ENCODE measurements around the gene GALNT2.

The GALNT2 gene

DNA sequence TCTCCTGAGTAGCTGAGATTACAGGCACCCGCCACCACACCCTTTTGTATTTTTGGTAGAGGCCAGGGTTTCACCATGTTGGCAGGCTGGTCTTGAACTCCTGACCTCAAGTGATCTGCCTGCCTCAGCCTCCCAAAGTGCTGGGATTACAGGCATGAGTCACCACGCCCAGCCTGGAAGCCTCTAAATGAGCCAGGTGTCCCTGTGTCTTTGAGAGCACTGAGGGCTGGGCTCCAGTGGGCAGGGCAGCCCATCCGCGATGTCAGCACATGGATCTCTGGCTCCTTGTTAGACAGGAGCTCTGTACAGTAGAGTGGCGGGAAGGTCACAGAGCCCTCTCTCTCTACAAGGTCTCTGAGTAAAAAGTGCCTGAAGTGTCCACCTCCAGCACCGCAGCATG lies 234.8 kb downstream of the GALNT2 start:
- Histone ChIP-seq H2AFZ (ENCODE audit: low read length) (no peak overlapping the region), H2BK120ac (ENCODE audit: low read depth, low read length) (no peak overlapping the region), H4K91ac (ENCODE audit: low read depth, low read length, poor library complexity) (no peak overlapping the region), H3K4ac (ENCODE audit: low read length) (no peak overlapping the region), H3K9ac (ENCODE audit: low read depth, low read length, poor library complexity) (no peak overlapping the region), H3K36me3 (replicated peaks in 1 of 2; ENCODE audit: control insufficient read depth in 2 of 2, insufficient read depth in 2 of 2, low read length in 2 of 2) (no peaks in the 10 kb centered on the region), H3K9me3 (replicated peaks in 1 of 2; ENCODE audit: control insufficient read depth in 2 of 2, insufficient read depth in 1 of 2, low read depth in 1 of 2, low read length in 2 of 2) (no peaks in the 10 kb centered on the region), H3K27me3 (ENCODE audit: control insufficient read depth in 3 of 3, insufficient read depth in 3 of 3, low read depth in 1 of 3, low read length in 3 of 3) (no peaks in the 10 kb centered on the region), H2BK12ac (ENCODE audit: low read length) (no peak overlapping the region), H4K8ac (ENCODE audit: low read depth, low read length) (no peak overlapping the region), H3K23ac (ENCODE audit: low read depth, low read length, poor library complexity) (no peak overlapping the region), H2BK5ac (ENCODE audit: low read length) (no peak overlapping the region), H3K27ac (replicated peaks; ENCODE audit: low read length) (no peak overlapping the region), H3K4me3 (ENCODE audit: low read length in 2 of 2) (no peak overlapping the region), H3K79me1 (ENCODE audit: low read depth, low read length) (no peaks in the 10 kb centered on the region), H3K4me1 (ENCODE audit: control insufficient read depth in 2 of 2, insufficient read depth in 1 of 2, low read depth in 1 of 2, low read length in 2 of 2) (peaks cover 2 to 5% of the 10 kb centered on the region in 2 donors), H3K18ac (ENCODE audit: low read length) (no peak overlapping the region), H3K14ac (ENCODE audit: low read length) (no peak overlapping the region), H2BK15ac (ENCODE audit: low read length) (no peak overlapping the region), H2AK5ac (ENCODE audit: low read depth, low read length) (no peak overlapping the region), H3K4me2 (ENCODE audit: insufficient read depth, low read length, poor library complexity, severe bottlenecking) (no peak overlapping the region)
- no CpG with 5 or more reads among the region's 6 CpGs for WGBS, 2 donors (ENCODE audit: extremely low coverage in 2 of 2, insufficient read length in 2 of 2, insufficient replicate concordance in 1 of 2)
- no peak for DNase-seq (ENCODE audit: low spot score)

DNA sequence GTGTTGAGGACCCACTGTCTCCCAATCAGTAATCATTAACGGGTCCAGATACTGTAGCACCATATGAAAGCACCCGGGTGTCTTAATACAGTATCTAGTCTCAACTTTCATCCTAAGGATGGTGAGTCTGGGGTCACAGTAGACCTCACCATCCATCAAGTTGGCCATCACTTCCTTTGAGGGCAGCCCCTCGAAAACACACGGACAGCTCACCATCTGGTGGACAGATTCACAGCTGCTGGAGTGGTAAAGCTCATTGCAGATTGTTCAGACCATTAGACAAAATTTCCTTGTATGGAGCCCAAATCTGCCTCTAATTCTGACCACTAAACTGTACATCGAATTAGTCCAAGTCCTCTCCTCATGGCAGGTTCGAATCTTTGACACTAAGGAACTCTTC lies 236.0 kb downstream of the GALNT2 start:
- no peak overlapping the region for H3K4me2 ChIP-seq (ENCODE audit: insufficient read depth, low read length, poor library complexity, severe bottlenecking)

GRCh38 chr1:230303822-230304221 lies 236.8 kb downstream of the GALNT2 start:
- Histone ChIP-seq H3K4me3 (ENCODE audit: low read length in 2 of 2) (no peak overlapping the region), H2BK5ac (ENCODE audit: low read length) (no peak overlapping the region), H3K79me1 (ENCODE audit: low read depth, low read length) (no peaks in the 10 kb centered on the region), H3K14ac (ENCODE audit: low read length) (no peak overlapping the region), H2BK12ac (ENCODE audit: low read length) (no peak overlapping the region), H2BK120ac (ENCODE audit: low read depth, low read length) (no peak overlapping the region), H3K18ac (ENCODE audit: low read length) (no peak overlapping the region), H3K36me3 (replicated peaks in 1 of 2; ENCODE audit: control insufficient read depth in 2 of 2, insufficient read depth in 2 of 2, low read length in 2 of 2) (no peaks in the 10 kb centered on the region), H4K8ac (ENCODE audit: low read depth, low read length) (no peak overlapping the region), H3K23ac (ENCODE audit: low read depth, low read length, poor library complexity) (no peak overlapping the region), H3K4me2 (ENCODE audit: insufficient read depth, low read length, poor library complexity, severe bottlenecking) (no peak overlapping the region), H3K27ac (replicated peaks; ENCODE audit: low read length) (no peak overlapping the region), H3K9me3 (replicated peaks in 1 of 2; ENCODE audit: control insufficient read depth in 2 of 2, insufficient read depth in 1 of 2, low read depth in 1 of 2, low read length in 2 of 2) (no peaks in the 10 kb centered on the region), H2BK15ac (ENCODE audit: low read length) (no peak overlapping the region), H2AK5ac (ENCODE audit: low read depth, low read length) (no peak overlapping the region), H3K27me3 (ENCODE audit: control insufficient read depth in 3 of 3, insufficient read depth in 3 of 3, low read depth in 1 of 3, low read length in 3 of 3) (no peaks in the 10 kb centered on the region), H3K4me1 (ENCODE audit: control insufficient read depth in 2 of 2, insufficient read depth in 1 of 2, low read depth in 1 of 2, low read length in 2 of 2) (peaks cover 2 to 5% of the 10 kb centered on the region in 2 donors), H3K9ac (ENCODE audit: low read depth, low read length, poor library complexity) (no peak overlapping the region), H3K4ac (ENCODE audit: low read length) (no peak overlapping the region), H2AFZ (ENCODE audit: low read length) (no peak overlapping the region), H4K91ac (ENCODE audit: low read depth, low read length, poor library complexity) (no peak overlapping the region)
- WGBS, 2 donors (ENCODE audit: extremely low coverage in 2 of 2, insufficient read length in 2 of 2, insufficient replicate concordance in 1 of 2), result no CpG with 5 or more reads among the region's 6 CpGs
- DNase-seq (ENCODE audit: low spot score), result no peak

More for the DNA sequence above, 236.0 kb downstream of the GALNT2 start:
- H3K9ac ChIP-seq (ENCODE audit: low read depth, low read length, poor library complexity), result no peak overlapping the region
- H3K4me3 ChIP-seq (ENCODE audit: low read length in 2 of 2), result no peak overlapping the region
- no CpG with 5 or more reads among the region's 6 CpGs for WGBS, 2 donors (ENCODE audit: extremely low coverage in 2 of 2, insufficient read length in 2 of 2, insufficient replicate concordance in 1 of 2)
- no peak overlapping the region for H4K8ac ChIP-seq (ENCODE audit: low read depth, low read length)
- H2BK12ac ChIP-seq (ENCODE audit: low read length), result no peak overlapping the region
- no peak for DNase-seq (ENCODE audit: low spot score)
- no peak overlapping the region for H3K14ac ChIP-seq (ENCODE audit: low read length)
- no peaks in the 10 kb centered on the region for H3K9me3 ChIP-seq (replicated peaks in 1 of 2; ENCODE audit: control insufficient read depth in 2 of 2, insufficient read depth in 1 of 2, low read depth in 1 of 2, low read length in 2 of 2)
- no peak overlapping the region for H2AFZ ChIP-seq (ENCODE audit: low read length)
- H2BK5ac ChIP-seq (ENCODE audit: low read length), result no peak overlapping the region
- H3K4ac ChIP-seq (ENCODE audit: low read length), result no peak overlapping the region
- H3K79me1 ChIP-seq (ENCODE audit: low read depth, low read length), result no peaks in the 10 kb centered on the region
- no peak overlapping the region for H4K91ac ChIP-seq (ENCODE audit: low read depth, low read length, poor library complexity)
- H2BK120ac ChIP-seq (ENCODE audit: low read depth, low read length), result no peak overlapping the region
- no peak overlapping the region for H2BK15ac ChIP-seq (ENCODE audit: low read length)
- H2AK5ac ChIP-seq (ENCODE audit: low read depth, low read length), result no peak overlapping the region
- no peak overlapping the region for H3K18ac ChIP-seq (ENCODE audit: low read length)
- H3K27ac ChIP-seq (replicated peaks; ENCODE audit: low read length), result no peak overlapping the region
- H3K23ac ChIP-seq (ENCODE audit: low read depth, low read length, poor library complexity), result no peak overlapping the region
- no peaks in the 10 kb centered on the region for H3K36me3 ChIP-seq (replicated peaks in 1 of 2; ENCODE audit: control insufficient read depth in 2 of 2, insufficient read depth in 2 of 2, low read length in 2 of 2)
- no peaks in the 10 kb centered on the region for H3K27me3 ChIP-seq (ENCODE audit: control insufficient read depth in 3 of 3, insufficient read depth in 3 of 3, low read depth in 1 of 3, low read length in 3 of 3)
- peaks cover 2 to 5% of the 10 kb centered on the region in 2 donors for H3K4me1 ChIP-seq (ENCODE audit: control insufficient read depth in 2 of 2, insufficient read depth in 1 of 2, low read depth in 1 of 2, low read length in 2 of 2)

- no CpG with 5 or more reads among the region's 4 CpGs for WGBS, 2 donors (ENCODE audit: extremely low coverage in 2 of 2, insufficient read length in 2 of 2, insufficient replicate concordance in 1 of 2)
- H3K4me2 ChIP-seq (ENCODE audit: insufficient read depth, low read length, poor library complexity, severe bottlenecking), result no peak overlapping the region
- H3K9ac ChIP-seq (ENCODE audit: low read depth, low read length, poor library complexity), result no peak overlapping the region
- H2BK120ac ChIP-seq (ENCODE audit: low read depth, low read length), result no peak overlapping the region
- no peak overlapping the region for H4K91ac ChIP-seq (ENCODE audit: low read depth, low read length, poor library complexity)
- H3K4me3 ChIP-seq (ENCODE audit: low read length in 2 of 2), result no peak overlapping the region
- no peak overlapping the region for H2AFZ ChIP-seq (ENCODE audit: low read length)
- H4K8ac ChIP-seq (ENCODE audit: low read depth, low read length), result no peak overlapping the region
- no peak overlapping the region for H2AK5ac ChIP-seq (ENCODE audit: low read depth, low read length)
- no peak overlapping the region for H3K14ac ChIP-seq (ENCODE audit: low read length)
- no peaks in the 10 kb centered on the region for H3K36me3 ChIP-seq (replicated peaks in 1 of 2; ENCODE audit: control insufficient read depth in 2 of 2, insufficient read depth in 2 of 2, low read length in 2 of 2)
- no peak overlapping the region for H2BK12ac ChIP-seq (ENCODE audit: low read length)
- H3K27me3 ChIP-seq (ENCODE audit: control insufficient read depth in 3 of 3, insufficient read depth in 3 of 3, low read depth in 1 of 3, low read length in 3 of 3), result no peaks in the 10 kb centered on the region
- H3K4me1 ChIP-seq (ENCODE audit: control insufficient read depth in 2 of 2, insufficient read depth in 1 of 2, low read depth in 1 of 2, low read length in 2 of 2), result peaks cover 0 to 3% of the 10 kb centered on the region in 2 donors
- no peak overlapping the region for H2BK15ac ChIP-seq (ENCODE audit: low read length)
- H2BK5ac ChIP-seq (ENCODE audit: low read length), result no peak overlapping the region
- H3K4ac ChIP-seq (ENCODE audit: low read length), result no peak overlapping the region
- no peak overlapping the region for H3K18ac ChIP-seq (ENCODE audit: low read length)
- no peak for DNase-seq (ENCODE audit: low spot score)
- H3K79me1 ChIP-seq (ENCODE audit: low read depth, low read length), result no peaks in the 10 kb centered on the region
- no peak overlapping the region for H3K23ac ChIP-seq (ENCODE audit: low read depth, low read length, poor library complexity)
- H3K9me3 ChIP-seq (replicated peaks in 1 of 2; ENCODE audit: control insufficient read depth in 2 of 2, insufficient read depth in 1 of 2, low read depth in 1 of 2, low read length in 2 of 2), result no peaks in the 10 kb centered on the region
- H3K27ac ChIP-seq (replicated peaks; ENCODE audit: low read length), result no peak overlapping the region
Measured at GRCh38 chr1:230306169-230306568, 239.1 kb downstream of the GALNT2 start.

All from neuronal stem cell (in vitro differentiated cells).